Osteocyte (in vitro differentiated cells): ENCODE results near the gene GGN. TPM values are rescaled to one million over a fixed set of nuclear protein-coding genes. Genes with fewer than 3 reads are reported as not detected.
"Not testable (repeated sequence)": the region's sequence is repeated elsewhere in the genome, so short reads cannot be mapped to it uniquely, and the experiment has no call there.

ENCODE experiments used
- DNase-seq: peaks from one replicate; pipeline ENCODE4 v3.0.0; 2021; ENCODE audit warnings: mixed read lengths; ENCODE audit not compliant: unreplicated experiment; ENCODE audit errors: extremely low spot score
- H3K27ac Mint-ChIP-seq: one replicate; pipeline ENCODE4 v1.8.0; 2021; ENCODE audit warnings: mild to moderate bottlenecking, mixed read lengths; ENCODE audit not compliant: unreplicated experiment
- H3K27me3 Mint-ChIP-seq: one replicate; pipeline ENCODE4 v1.8.0; 2021; ENCODE audit warnings: mixed read lengths; ENCODE audit not compliant: unreplicated experiment
- H3K36me3 Mint-ChIP-seq: one replicate; pipeline ENCODE4 v1.8.0; 2021; ENCODE audit warnings: mixed read lengths; ENCODE audit not compliant: unreplicated experiment
- H3K4me1 Mint-ChIP-seq: one replicate; pipeline ENCODE4 v1.8.0; 2021; ENCODE audit warnings: mixed read lengths; ENCODE audit not compliant: unreplicated experiment
- H3K4me3 Mint-ChIP-seq: one replicate; pipeline ENCODE4 v1.8.0; 2021; ENCODE audit warnings: mild to moderate bottlenecking, moderate library complexity, mixed read lengths; ENCODE audit not compliant: unreplicated experiment
- H3K9me3 Mint-ChIP-seq: one replicate; pipeline ENCODE4 v1.8.0; 2021; ENCODE audit warnings: mixed read lengths; ENCODE audit not compliant: unreplicated experiment
- CTCF ChIP-seq: fragments of 200-600 bp; sonication (generic); IDR thresholded peaks from 2 replicates; pipeline ENCODE4 v1.5.0; 2021; ENCODE audit warnings: antibody characterized with exemption, mild to moderate bottlenecking, moderate library complexity
- total RNA-seq: library from RNA; stranded (reverse); gene quantifications from 2 replicates; pipeline ENCODE4 v1.2.1, GENCODE V29; 2021

The GGN gene
- total RNA-seq, 1 donor from 2014 or later = 2.3 TPM

GRCh38 chr19:38417544-38418506 lies 30.0 kb upstream of the GGN start:
- Mint-ChIP-seq H3K9me3 (no peaks in the 10 kb centered on the region), H3K36me3 (no peaks in the 10 kb centered on the region), H3K4me1 (peaks cover 10% of the 10 kb centered on the region), H3K27ac (no peak overlapping the region), H3K4me3 (peak overlapping the region; percentile 56), H3K27me3 (peaks cover 25% of the 10 kb centered on the region)
- no peak for DNase-seq
- no peak for TF ChIP-seq CTCF

- H3K27me3 Mint-ChIP-seq = peaks cover 25% of the 10 kb centered on the region
- no peaks in the 10 kb centered on the region for H3K9me3 Mint-ChIP-seq
- no peak for DNase-seq
- no peaks in the 10 kb centered on the region for H3K36me3 Mint-ChIP-seq
- peaks cover 10% of the 10 kb centered on the region for H3K4me1 Mint-ChIP-seq
- TF ChIP-seq CTCF = no peak
- H3K27ac Mint-ChIP-seq = no peak overlapping the region
- H3K4me3 Mint-ChIP-seq = peak overlapping the region; percentile 56
These were observed 29.3 kb upstream of the GGN start for GRCh38 chr19:38417146-38417543.

GRCh38 chr19:38413416-38413815 lies 25.6 kb upstream of the GGN start:
- Mint-ChIP-seq H3K27me3 (peaks cover 18% of the 10 kb centered on the region), H3K9me3 (no peaks in the 10 kb centered on the region), H3K27ac (no peak overlapping the region), H3K4me3 (no peak overlapping the region), H3K4me1 (peaks cover 10% of the 10 kb centered on the region), H3K36me3 (peaks cover 2% of the 10 kb centered on the region)
- TF ChIP-seq CTCF = no peak
- no peak for DNase-seq

GRCh38 chr19:38412961-38413360 lies 25.1 kb upstream of the GGN start:
- H3K4me3 Mint-ChIP-seq = no peak overlapping the region
- no peaks in the 10 kb centered on the region for H3K9me3 Mint-ChIP-seq
- no peak overlapping the region for H3K27ac Mint-ChIP-seq
- H3K4me1 Mint-ChIP-seq = peaks cover 8% of the 10 kb centered on the region
- peaks cover 2% of the 10 kb centered on the region for H3K36me3 Mint-ChIP-seq
- no peak for TF ChIP-seq CTCF
- peaks cover 16% of the 10 kb centered on the region for H3K27me3 Mint-ChIP-seq
- no peak for DNase-seq

- H3K27ac Mint-ChIP-seq = no peak overlapping the region
- H3K4me3 Mint-ChIP-seq = no peak overlapping the region
- no peaks in the 10 kb centered on the region for H3K9me3 Mint-ChIP-seq
- H3K4me1 Mint-ChIP-seq = peaks cover 3% of the 10 kb centered on the region
- no peak for TF ChIP-seq CTCF
- peaks cover 4% of the 10 kb centered on the region for H3K36me3 Mint-ChIP-seq
- H3K27me3 Mint-ChIP-seq = peaks cover 11% of the 10 kb centered on the region
- no peak for DNase-seq
These were observed 24.7 kb upstream of the GGN start for GRCh38 chr19:38412491-38412890.

- not testable (repeated sequence) for H3K36me3 Mint-ChIP-seq, H3K4me1 Mint-ChIP-seq, DNase-seq, H3K9me3 Mint-ChIP-seq, H3K27me3 Mint-ChIP-seq, H3K4me3 Mint-ChIP-seq, H3K27ac Mint-ChIP-seq
These were observed 24.1 kb upstream of the GGN start for GRCh38 chr19:38411898-38412297.
